GM19239 (cell line): Measurements from ENCODE around the gene LILRB3.
"Not testable (repeated sequence)": the region's sequence is repeated elsewhere in the genome, so short reads cannot be mapped to it uniquely, and the experiment has no call there.

Experiments
- DNase-seq: peaks from one replicate; pipeline ENCODE4 v3.0.0; 2011; ENCODE audit warnings: low spot score; ENCODE audit not compliant: insufficient read length
- FAIRE-seq: peaks from 2 replicates; lab custom pipeline; 2011; peaks lifted over from hg19 to GRCh38; lab: Jason Lieb, UNC

The LILRB3 gene

GRCh38 chr19:54243809-54244208 lies 21.0 kb upstream of the LILRB3 start:
- FAIRE-seq, DNase-seq: not testable (repeated sequence)

- FAIRE-seq, DNase-seq: not testable (repeated sequence)
Observed at GRCh38 chr19:54242646-54243045, 19.8 kb upstream of the LILRB3 start, which contains the start of gene LILRA6. LILRA6 (minus strand) TSS chr19:54242790.

GRCh38 chr19:54242234-54242633 lies 19.4 kb upstream of the LILRB3 start:
- DNase-seq, FAIRE-seq: not testable (repeated sequence)

- not testable (repeated sequence) for FAIRE-seq, DNase-seq
Observed at GRCh38 chr19:54240372-54241336, 17.8 kb upstream of the LILRB3 start.

DNA sequence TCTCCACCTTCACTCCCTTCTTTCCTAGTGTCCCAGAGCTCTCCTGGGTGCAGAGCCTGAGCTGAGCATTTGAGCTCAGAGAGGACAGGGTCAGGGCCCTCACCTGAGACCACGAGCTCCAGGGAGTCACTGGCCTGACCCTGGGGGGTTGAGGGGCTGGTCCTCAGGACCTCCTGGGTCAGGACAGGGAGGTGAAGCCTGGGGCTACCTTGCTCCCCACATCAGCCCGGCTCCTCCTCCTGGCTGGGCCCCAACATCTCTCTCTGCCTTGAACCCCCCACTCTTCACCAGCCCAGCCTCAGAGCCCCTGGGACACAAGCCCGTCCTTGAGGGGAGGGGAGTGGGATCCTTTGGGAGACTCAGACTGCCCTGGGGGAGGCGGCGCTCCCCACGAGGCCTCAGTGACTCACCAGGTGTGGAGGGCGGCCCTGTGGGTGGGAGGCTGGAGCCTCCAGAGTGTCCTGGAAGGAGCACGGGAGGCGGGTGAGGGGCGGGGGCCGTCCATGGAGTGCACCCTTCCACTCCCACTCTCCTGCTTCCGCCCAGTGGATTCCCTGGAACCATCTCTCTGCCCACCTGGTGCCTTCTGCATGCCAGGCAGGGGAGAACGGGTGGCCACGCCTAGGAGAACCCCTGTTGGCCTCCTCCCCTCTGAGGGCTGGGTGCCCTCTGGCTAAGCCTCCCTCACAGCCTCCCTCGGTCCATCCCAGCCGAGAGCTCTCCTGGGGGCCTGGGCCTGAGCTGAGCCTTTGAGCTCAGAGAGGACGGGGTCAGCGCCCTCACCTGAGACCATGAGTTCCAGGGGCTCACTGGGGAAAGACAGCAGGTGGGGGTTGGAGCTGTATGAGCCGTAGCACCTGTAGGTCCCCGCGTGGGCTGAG lies 16.9 kb upstream of the LILRB3 start:
- not testable (repeated sequence) for DNase-seq, FAIRE-seq

DNA sequence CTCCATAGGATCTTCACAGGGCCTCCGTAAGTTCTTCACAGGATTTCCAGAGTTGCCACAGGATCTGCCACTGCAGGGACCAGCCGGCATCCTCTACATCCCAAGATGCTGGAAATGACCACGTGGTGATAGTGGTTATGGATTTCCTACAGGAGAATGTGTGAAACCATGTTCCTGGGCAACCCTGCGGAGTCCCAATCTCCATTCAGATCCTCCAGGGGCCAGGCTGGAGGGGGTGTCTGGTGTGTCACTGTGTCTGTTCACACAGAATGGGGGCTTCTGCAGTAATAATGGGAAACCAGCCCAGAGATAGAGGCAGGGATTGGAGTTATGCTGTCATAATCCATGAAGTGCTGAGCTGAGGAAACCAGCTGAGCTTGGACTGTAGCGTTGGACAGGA lies 11.1 kb upstream of the LILRB3 start:
- no peak for DNase-seq
- no peak for FAIRE-seq

DNA sequence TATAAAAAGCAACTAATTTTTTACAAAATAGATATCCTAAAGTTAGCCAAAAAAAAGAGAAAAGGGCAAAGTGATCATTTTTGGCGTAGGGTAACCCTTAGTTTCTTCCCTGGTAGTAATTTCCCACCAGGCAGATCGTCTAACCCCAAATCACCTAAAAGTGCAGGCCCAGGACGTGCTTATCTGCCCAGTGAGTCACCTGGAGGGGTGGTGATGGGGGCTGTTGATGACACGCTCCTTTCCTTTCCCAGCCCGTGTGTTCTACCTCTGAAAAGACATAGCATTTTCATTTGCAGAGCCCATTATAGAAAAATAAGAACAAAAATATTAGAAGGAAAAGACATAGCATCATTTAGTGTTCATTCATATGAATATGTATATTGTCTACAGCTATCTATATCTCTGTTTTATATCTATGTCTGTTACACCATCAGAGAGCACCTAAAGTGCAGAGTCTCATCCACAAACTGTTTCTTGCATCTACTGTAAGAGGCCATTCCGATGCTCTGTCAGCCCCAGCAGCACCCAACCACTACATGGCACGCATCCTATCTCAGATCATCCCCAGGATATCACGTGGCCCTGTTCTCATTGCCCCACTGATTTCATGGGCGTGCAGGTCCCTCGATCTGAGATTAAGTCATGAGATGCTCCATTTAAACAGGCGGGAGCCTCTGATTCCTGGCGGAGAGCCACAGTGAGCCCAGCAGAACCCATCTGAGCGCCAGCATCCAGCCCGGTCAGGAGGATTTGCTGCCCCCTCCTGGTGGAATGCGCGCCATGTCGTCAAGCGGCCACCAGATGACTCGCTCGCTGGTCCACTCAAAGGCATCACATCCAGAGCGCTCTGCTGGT lies 8.5 kb upstream of the LILRB3 start:
- DNase-seq (peak; percentile 78), FAIRE-seq (peak; percentile 86)

DNA sequence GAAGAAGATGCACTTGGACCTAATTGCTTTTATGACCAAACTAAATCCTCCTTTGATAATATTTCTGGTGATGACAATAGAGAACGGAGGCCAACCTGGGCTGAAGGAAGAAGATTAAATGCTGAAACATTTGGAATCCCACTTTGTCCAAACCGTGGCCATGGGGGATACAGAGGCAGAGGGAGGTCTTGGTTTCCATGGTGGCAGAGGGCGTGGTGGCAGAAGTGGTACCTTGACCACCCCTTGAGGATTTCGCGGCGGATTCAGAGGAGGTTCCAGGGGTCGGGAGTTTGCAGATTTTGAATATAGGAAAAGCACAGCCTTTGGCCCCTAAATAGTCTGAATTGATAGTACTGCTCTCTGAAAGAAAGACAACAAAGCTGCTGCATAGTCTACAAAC lies 7.2 kb upstream of the LILRB3 start:
- no peak for DNase-seq
- FAIRE-seq = no peak

GRCh38 chr19:54229146-54229545 lies 6.3 kb upstream of the LILRB3 start:
- DNase-seq (no peak), FAIRE-seq (no peak)

GRCh38 chr19:54224619-54225018 lies 1.8 kb upstream of the LILRB3 start:
- not testable (repeated sequence) for FAIRE-seq, DNase-seq

DNA sequence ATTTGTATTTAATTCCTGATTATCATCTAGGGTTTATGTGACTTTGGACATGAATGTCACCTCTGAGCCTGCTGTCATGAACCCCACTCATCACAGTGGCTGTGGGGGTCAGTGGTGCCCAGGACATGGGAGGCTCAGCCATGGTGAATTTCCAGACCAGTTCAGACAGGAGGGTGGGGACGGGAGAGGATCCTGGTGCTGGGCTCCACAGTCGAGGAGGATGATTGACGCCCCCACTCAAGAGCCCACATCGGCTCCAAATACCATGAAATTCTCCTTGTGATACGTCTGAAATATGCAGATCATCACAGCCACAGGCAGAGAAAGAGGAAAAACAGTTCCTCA lies 1.1 kb upstream of the LILRB3 start:
- DNase-seq, FAIRE-seq: not testable (repeated sequence)

- DNase-seq, FAIRE-seq: not testable (repeated sequence)
Observed at GRCh38 chr19:54223277-54223936, 600 bp upstream of the LILRB3 start.

- not testable (repeated sequence) for FAIRE-seq, DNase-seq
Observed at GRCh38 chr19:54221947-54222346, 860 bp downstream of the LILRB3 start.

- not testable (repeated sequence) for DNase-seq, FAIRE-seq
Observed at GRCh38 chr19:54219702-54220101, 3.1 kb downstream of the LILRB3 start.

DNA sequence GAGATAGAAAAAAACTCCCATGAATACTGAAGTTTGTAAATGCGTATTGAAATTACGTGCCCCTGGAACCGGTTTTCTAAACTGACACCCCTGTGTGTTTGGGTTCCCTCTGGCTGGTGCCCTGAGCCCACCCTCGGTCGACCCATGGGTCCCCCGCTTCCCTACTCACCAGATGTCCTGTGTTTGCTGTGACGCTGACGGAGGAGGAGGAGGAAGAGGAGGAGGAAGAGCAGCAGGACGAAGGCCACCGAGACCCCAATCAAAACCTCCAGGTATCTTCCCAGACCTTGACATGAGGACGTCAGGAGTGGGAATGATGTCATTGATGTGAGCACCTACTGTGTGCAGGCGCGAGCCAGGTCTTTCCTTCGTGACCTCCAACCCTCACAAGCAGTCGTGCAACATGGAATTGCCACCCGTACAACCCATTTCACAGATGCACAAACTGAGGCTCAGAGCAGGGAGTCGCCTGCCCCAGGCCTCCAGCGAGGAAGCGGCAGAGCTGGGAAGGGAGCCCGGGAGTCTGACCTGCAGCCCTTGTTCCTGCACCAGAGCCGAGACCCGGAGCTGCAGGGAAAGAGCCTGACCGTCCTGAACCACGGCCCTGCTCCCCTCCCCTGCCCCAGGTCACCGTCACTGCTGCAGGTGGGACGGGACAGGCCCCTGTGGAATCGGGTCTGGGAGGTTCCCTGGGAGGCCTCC lies 3.7 kb downstream of the LILRB3 start:
- DNase-seq (no peak), FAIRE-seq (no peak)

DNA sequence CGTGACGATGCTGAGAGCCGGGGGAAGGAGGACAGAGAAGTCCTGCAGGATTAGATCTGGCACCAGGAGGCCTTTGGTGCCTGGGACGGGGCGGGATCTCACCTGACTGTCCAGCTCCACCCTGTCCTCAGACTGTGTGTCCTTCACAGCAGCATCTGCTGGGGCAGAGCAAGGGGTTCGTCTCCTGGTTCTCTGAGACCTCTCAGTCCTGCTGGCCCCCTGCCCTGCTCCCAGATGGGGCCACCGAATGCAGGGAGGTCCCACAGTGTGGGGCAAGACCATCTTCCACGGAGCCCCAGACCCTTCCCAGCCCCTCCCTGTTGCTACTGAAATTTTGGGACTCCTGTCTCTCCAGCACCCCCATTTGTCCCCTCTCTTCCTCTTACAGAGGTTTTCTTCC lies 4.5 kb downstream of the LILRB3 start:
- FAIRE-seq = no peak
- no peak for DNase-seq

DNA sequence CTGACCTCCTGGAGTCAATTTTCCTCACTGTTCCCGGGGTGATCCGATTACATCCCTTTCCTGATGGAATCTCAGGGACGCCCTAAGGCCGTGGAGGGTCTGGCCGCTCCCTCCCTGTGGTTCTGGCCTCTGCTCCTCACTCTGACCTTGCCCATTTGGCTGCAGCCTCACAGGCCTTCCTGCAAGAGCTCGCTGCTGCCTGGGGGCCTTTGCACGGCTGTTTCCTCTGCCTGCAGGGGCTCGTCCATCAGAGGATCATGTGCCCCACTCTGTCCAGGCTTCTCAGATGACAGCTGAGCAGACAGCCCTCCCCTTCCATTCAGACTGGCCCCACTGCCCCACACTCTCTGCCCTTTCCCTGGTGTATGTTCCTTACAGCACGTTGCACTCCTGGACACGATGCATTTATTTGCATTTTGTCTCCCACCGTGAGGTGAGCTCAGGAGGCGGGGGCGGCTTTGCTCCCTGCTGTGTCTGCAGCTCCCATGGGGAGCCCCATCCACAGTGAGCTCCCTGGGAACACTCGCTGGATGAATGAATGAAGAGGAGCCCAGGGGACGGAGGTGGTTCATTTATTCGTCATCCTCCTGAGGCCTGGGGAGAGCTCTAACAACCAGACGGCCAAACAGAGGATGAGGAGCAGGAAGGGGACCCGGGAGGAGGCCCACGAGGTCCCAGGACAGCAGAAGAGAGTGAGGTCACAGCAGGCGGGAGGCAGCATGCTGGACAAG lies 5.1 kb downstream of the LILRB3 start:
- not testable (repeated sequence) for FAIRE-seq, DNase-seq

DNA sequence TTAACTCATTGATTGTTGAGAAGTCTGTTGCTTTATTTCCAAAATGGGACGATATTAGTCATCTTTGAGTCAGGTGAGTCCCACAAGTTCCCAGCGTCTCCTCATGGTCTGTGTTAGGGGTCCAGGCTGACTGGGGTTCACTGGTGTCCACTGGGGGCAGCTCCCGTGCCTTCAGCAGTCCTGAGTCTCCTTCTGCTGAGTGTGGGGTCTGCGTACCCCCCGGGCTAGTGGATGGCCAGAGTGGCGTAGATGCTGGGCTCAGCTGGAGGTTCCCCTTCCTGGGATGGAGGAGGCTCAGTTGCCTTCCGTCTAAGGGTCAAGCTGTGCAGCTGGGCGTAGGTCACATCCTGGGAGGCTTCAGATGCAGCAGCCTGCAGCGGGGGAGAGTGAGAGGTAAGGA lies 5.9 kb downstream of the LILRB3 start:
- no peak for FAIRE-seq
- DNase-seq = no peak
